ENCODE measurements around the gene SSBP3.
"Not testable (repeated sequence)": the region's sequence is repeated elsewhere in the genome, so short reads cannot be mapped to it uniquely, and the experiment has no call there.

The SSBP3 gene

DNA sequence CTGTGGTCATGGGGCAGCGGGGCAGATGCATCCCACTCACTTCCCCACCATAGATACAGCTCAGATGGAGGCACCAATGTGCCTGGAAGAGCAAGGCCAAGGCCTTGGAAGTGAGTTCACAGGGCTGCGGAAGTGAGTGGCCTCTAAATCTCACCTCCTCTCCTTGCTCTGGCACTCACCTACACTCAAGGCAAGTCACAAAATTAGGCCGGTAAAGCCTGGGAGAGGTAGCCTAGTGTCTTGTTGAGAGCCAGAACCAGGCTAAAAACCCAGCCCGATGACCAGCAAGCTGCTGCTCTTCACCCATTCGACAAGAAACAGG, 57.5 kb downstream of the SSBP3 start:
- no peak for DNase-seq (ENCODE audit: low read depth)

GRCh38 chr1:54347955-54348699, 58.1 kb downstream of the SSBP3 start:
- no peak for DNase-seq (ENCODE audit: low read depth)

DNA sequence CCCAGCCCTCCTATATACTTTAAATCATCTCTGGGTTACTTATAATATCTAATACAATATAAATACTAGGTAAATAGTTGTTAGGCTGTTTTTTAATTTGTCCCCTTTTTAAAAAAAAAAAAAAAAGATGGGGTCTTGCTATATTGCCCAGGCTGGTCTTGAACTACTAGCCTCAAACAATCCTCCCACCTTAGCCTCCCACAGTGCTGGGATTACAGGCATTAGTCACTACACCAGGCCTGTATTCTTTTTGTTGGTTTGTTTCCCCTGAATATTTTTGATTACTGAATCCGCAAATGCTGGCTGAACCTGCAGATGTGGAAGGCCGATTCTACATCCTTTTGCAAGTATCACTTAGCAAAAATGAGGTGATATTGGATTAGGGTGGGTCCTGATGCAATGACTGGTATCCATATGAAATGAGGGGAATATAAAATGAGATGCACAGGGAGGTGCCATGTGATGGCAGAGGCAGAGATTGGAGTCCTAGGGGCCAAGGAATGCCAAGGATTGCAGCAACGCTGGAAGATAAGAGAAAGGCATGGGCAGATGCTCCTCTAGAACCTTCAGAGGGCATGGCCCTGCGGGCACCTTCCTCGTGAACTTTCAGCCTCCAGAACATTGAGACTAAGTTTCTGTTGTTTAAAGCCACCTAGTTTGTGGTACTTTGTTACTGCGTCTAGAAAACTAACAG, 58.8 kb downstream of the SSBP3 start:
- DNase-seq (ENCODE audit: low read depth), result no peak

- not testable (repeated sequence) for DNase-seq (ENCODE audit: low read depth)
Measured at GRCh38 chr1:54345548-54345947, 60.6 kb downstream of the SSBP3 start.

DNA sequence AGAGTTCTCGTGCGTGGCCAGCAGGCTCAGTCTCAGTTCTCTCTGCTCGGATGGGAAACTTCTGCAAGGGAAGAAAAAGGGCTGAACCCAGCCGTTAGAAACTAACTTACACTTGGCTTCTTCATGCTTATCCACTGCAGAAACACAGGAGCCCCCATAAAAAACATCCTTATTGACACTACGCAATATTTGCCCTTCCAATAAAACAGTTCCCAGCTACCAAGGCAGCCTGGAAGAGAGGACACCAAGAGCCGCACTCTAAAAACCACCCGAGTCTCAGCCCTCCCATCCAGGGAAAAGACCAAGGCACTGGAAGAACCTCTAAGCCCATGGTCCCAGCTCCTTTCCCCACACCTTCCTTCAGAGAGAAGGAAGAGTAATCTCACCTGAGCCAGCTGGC, 61.1 kb downstream of the SSBP3 start:
- no peak for DNase-seq (ENCODE audit: low read depth)

GRCh38 chr1:54342742-54343687, 63.2 kb downstream of the SSBP3 start:
- no peak for DNase-seq (ENCODE audit: low read depth)

- no peak for DNase-seq (ENCODE audit: low read depth)
Measured at GRCh38 chr1:54342288-54342687, 63.9 kb downstream of the SSBP3 start.

GRCh38 chr1:54341763-54342162, 64.4 kb downstream of the SSBP3 start:
- DNase-seq (ENCODE audit: low read depth), result no peak

- DNase-seq (ENCODE audit: low read depth), result no peak
Measured at GRCh38 chr1:54340878-54341277, 65.3 kb downstream of the SSBP3 start.

GRCh38 chr1:54340434-54340833, 65.8 kb downstream of the SSBP3 start:
- no peak for DNase-seq (ENCODE audit: low read depth)

DNA sequence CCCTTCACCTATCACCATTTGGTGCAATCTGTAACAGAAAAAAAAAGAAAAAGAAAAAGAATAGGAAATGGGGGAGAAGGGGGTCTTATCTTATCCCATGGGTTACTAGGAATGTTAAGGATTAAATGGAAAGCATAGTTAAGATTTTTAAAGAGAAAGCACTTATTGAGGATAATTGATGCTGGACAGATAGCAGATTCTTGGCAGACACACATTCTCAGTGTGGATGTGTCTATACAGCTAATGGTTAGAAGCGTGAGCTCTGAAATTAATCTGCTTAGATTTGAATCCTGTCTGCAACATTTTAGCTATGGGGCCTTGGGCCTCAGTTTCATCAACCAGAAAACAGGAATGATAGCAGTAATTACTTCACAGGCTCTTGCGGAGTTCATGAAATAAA, 67.1 kb downstream of the SSBP3 start:
- DNase-seq (ENCODE audit: low read depth), result no peak

DNA sequence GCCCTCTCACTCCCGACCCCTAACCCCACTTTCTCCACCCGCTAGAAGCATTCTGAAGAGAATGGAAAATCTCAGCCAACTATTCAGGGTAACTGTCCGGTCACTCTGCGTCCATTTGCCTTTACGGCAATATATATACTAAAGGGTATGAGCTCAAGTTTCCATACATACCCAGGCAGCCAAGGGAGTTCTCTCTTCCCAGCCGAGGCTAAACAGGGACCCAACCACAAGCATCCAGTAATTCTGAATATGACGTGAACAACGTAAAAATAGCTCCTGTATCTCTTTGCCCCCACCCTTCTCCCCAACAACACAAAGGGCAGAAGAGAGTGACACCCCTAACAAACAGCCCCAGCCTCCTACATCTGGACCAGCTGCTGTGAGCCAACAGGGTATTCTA, 67.7 kb downstream of the SSBP3 start:
- DNase-seq (ENCODE audit: low read depth), result no peak

GRCh38 chr1:54337928-54338327, 68.3 kb downstream of the SSBP3 start:
- no peak for DNase-seq (ENCODE audit: low read depth)

DNA sequence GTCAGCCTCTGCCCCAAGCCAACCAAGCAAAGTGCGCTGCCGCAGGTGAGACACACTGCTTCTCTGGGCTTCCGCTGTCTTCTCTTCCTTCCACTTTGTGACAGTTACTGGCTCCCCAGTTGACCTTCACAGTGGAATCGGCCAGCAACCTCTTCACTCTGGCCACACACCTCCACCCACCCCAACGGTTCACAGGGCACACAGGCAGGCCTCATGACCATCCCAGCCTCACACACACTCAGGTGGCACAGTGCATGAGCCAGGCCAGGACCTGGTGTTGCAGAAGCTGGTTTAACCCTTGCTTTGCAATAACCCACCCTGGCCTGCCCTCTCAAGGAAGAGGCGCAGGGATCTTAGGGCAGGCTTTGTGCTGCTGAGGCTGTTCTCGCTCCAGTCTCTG, 69.2 kb downstream of the SSBP3 start:
- DNase-seq (ENCODE audit: low read depth), result no peak

GRCh38 chr1:54336116-54336515, 70.1 kb downstream of the SSBP3 start:
- no peak for DNase-seq (ENCODE audit: low read depth)

GRCh38 chr1:54335755-54336108, 70.5 kb downstream of the SSBP3 start:
- no peak for DNase-seq (ENCODE audit: low read depth)

DNA sequence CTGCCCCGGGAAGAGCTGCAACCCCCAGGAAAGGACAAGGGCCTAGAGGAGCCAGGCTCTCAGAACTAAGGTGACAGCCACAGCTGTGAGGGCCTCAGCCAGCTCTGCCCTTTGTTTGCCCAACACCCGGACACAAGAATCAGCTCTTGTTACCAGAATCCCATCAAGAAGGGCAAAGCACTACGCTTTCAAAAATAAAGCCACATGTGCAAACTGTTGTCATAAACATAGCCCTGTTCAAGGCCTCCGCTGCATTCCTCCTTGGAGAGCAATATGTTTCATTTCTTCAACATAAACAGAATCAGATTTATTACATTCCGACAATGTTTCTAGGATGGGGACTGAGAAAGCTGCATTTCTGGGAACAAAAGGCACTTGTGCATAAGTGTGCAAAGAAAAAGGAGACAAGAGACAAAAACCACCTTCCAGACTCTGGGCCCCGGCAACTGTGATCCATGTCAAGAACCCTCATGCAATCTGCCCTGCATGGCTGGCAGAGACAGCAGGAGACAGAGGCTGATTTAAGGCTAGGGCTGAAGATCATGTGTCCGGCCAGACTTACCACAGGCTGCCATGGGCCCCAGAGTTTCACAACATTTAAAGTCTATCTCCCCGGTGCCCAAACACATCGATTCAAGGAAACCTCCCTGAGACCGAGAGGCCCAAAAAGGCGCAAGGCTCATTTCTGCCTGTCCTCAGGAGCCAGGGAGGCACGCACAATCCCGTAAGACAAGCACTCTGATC, 71.0 kb downstream of the SSBP3 start:
- no peak for DNase-seq (ENCODE audit: low read depth)

- no peak for DNase-seq (ENCODE audit: low read depth)
Measured at GRCh38 chr1:54332781-54333585, 73.2 kb downstream of the SSBP3 start.

DNA sequence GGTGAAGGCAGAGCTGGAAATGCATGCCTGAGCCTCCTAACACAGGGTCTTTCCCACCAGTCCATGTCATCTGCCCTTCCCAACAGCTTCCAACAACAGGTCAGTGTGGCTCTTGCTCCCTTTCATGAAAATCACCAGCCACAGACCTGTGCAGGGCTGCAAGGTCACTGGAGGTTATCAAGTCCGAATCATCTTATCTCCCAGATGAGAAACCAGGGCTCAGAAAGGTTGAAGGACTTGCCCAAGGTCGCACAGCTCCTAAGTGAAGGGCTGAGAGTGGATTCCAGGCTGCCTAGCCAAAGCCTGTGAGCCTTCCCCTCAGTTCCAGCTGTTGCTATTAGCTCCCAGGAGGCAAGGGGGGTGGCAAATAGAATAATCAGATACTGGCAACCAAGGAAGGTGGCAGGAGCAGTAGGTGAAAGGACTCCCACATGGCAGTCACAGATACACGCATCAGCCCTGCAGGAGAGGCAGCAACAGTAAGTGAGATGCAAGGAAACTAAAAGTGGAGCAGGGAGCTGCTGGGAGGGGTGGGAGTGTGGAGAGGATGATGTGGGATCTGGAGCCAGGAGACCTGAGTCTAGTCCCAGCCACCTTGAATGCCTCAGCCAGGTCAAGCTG, 74.2 kb downstream of the SSBP3 start:
- DNase-seq (ENCODE audit: low read depth), result no peak

GRCh38 chr1:54331091-54331772, 75.0 kb downstream of the SSBP3 start:
- no peak for DNase-seq (ENCODE audit: low read depth)

Measured in activated gamma-delta T cell treated with anti-CD3 and anti-CD28 coated beads, Interleukin-2, amount 50 U/mL, for 16 hours (primary cell).